TTC549 (cell line): ENCODE data around the gene CYSRT1.

Source experiments
- FAIRE-seq: peaks from 2 replicates; lab custom pipeline; 2012; peaks lifted over from hg19 to GRCh38; lab: Jason Lieb, UNC

CYSRT1 gene

DNA sequence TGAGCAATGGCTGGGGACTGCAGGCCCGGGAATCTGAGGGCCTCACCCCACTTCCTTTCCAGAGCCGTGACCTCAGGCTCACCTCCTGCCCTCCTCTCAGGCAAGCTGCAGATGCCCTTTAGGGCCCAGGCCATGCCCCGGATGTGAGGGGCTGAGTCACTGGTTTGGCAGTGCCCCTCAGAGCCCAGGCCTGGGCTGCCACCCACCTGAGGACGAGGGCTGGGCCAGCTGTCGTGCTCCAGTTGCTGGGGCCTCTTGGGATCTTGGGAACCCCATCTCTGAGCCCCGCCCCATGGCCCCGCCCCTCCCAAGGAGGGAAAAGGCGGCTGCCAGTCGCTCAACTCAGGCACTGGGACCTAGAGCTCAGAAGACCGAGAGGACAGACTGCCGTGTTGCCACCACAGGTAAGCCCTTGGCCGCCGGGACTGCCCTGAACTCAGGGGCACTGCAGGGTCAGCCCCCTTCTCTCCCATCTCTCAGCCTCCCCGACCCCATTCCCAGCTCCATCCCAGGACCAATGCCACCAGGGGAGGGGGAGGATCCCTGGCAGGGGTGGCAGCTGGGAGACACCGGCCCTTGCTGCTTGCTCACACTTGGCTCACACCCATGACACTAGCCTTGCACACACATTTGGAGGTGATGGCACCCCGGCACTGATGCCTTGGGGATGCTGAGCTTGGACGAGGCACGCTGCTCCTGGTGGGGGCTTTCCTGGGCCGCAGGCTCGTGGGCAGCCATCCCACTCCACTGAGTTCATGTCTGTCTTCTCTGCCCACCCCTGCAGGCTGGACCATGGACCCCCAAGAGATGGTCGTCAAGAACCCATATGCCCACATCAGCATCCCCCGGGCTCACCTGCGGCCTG is at the start of gene CYSRT1:
Gene CYSRT1, plus strand, starts transcription at position 345 of the 865 bp plus-strand sequence. Its CDS starts 448 bp downstream, at position 793.
- no peak for FAIRE-seq

DNA sequence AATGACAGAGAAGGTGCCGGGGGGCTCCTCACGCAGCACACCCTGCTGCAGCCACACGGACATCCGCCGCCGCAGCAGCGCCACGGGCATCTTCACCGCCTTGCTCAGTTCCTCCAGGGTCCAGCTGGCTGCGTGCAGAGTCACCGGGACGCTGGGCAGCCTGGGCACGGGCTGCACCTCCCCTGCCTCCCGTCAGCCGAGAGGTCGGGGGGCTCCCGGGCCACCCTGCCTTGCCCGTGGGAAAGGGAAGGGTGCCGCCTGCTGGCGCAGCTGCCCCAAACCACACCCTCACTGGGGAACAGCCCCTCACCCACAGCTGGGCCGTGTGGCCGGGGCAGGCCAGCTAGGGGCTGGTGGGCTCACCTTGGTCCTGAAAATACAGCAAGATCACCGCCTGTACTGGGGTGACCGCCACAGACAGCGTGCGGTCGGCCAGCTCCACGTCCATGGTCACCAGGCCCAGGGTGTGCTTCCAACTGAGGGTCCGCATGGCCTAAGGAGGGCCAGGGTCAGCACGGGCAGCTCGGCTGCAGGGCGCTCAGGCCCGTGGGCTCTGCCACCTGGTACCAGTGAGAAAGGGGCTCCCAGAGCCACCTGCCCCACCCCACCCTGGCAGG is 49.5 kb upstream of the CYSRT1 start:
- FAIRE-seq, result no peak

DNA sequence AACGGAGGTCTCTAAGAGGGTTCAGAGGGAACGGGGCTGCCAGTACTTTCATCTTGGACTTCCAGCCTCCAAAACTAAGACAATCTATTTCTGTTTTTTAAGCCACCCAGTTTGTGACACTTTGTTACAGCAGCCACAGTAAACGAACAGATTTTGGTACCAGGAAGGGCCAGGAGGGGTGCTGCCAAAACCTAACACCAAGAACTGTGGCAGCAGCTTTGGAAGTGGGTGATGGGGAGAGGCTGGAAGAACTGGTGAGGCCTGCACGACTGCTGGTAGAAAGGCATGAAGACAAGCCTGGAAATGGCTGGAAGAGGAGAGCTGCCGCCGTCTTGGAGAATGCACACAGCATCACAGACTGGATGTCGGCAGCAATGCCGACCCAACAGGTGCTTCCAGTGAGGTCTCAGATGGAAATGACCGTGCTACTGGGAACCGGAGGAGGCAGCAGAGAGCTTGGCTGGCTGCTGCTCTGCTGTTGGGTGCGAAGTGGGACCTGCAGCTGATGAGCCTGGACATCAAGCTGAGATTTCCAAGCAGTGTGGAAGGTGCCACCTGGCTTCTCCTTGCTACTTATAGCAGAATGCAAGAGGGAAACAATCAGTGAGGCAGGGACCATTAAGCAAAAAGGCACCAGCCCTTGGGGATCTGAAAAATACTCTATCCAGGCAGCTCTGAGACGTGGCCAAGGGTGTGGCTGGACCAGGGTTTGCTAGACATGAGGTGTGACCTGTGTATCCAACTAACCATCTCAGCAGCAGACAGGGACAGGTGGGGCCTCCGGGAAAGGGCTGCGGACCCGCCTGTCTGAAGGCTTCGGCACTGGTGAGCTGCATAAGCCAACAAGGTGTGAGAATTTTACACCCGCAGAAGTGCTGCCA is 48.4 kb upstream of the CYSRT1 start:
- no peak for FAIRE-seq

DNA sequence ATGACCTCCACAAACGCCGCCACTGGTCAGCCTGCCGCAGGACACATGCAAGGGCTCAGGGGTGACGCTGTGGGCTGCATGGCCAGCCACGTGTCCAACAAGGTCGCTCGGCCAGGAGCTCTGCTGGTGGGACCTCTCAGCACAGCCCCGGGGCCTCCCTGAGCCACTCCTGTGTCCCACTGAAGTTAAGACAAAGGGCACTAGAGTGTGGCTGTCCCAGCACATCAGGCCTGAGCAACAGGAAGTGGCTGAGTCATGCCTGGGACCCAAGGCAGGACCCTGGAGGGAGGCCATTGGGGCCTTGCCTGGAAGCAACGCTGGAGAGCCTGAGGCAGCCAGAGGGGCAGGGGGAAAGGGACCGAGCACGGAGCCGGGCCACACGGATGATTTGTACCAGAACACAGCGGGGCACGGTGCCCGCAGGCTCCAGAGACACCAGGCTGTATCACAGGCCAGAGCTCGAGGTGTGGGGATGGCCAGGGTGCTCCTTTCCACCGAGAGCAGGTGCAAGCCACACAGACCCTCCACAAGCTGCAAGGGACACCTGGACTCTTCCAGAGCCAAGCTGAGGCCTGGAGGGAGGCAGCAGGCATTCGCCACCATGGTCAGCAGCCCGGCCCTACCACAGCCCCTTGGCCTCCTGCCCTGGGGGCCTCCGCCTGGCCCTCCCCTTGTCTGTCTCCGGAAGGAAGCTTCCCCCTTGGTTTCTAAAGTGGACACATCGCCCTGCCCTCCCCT is 46.6 kb upstream of the CYSRT1 start:
- no peak for FAIRE-seq

DNA sequence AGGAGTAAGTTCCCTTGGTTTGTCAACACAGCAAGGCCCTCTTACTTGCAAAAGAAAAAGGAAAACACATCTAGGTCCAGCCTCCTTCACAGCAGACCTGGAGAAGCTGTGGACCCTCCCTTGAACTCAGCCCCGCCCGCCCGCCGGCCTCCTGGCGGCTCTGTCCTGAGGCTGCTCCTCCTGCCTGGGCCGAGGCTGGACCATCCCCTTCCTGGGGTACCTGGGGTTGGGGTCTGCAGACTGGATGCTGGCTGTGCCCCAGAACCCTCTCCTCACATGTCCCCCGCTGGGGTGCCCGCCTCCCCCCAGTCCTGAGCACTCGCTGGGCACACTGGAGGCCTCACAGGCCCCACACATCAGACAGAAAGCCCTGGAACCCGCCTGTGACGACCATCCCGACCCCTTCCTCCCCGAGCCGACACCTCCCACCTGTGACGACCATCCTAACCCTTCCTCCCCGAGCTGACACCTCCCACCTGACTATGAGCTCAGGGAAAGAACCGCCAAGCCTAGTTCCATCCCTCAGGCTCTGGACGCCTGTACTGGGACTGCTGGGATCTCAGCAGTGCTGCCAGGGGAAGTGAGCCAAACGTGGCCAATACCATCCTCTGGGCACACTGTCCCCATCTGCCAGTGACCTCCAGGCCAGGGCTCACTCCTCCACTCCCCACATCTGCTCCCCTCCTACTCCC is 45.9 kb upstream of the CYSRT1 start:
- no peak for FAIRE-seq

- no peak for FAIRE-seq
Observed at GRCh38 chr9:137179761-137180160, 45.2 kb upstream of the CYSRT1 start.

GRCh38 chr9:137180491-137180890 is 44.5 kb upstream of the CYSRT1 start:
- no peak for FAIRE-seq

- FAIRE-seq, result no peak
Observed at GRCh38 chr9:137181680-137182079, 43.3 kb upstream of the CYSRT1 start.

DNA sequence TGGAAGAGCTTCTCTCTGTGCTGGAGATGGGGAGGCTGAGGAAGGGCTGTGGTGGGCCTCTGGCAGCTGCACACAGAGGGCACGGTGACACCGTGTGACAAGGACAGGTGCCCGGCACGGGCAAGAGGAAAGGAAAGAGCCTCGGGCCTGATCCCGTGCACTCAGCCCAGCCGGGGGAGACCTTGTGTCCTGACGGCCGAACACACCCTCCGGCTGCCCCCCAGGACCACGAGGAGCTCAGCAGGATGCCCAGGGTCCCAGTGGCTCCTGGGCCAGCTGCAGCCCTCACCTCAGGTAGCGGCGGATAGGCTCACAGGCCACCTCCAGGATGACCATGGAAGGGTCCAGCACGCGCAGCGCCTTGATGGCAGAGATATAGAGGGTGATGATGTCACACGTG is 42.1 kb upstream of the CYSRT1 start:
- no peak for FAIRE-seq

DNA sequence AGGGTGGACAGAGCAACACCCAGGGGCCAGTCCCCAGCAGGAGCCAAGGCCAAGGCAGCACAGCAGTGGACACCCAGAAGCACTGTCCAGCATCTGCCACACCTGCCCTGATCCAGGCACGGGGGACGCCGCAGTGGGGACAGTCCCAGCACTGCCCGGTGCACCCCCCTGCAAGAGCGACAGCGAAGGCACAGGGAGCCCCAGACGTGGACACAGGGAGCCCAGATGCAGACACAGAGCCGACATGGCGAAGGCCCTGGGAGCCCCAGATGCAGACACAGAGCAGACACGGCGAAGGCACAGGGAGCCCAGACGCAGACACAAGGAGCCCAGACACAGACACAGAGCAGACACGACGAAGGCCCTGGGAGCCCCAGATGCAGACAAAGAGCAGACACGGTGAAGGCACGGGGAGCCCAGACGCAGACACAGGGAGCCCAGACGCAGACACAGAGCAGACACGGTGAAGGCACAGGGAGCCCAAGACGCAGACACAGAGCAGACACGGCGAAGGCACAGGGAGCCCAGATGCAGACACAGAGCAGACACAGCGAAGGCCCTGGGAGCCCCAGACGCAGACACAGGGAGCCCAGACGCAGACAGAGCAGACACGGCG is 40.9 kb upstream of the CYSRT1 start:
- FAIRE-seq, result no peak

DNA sequence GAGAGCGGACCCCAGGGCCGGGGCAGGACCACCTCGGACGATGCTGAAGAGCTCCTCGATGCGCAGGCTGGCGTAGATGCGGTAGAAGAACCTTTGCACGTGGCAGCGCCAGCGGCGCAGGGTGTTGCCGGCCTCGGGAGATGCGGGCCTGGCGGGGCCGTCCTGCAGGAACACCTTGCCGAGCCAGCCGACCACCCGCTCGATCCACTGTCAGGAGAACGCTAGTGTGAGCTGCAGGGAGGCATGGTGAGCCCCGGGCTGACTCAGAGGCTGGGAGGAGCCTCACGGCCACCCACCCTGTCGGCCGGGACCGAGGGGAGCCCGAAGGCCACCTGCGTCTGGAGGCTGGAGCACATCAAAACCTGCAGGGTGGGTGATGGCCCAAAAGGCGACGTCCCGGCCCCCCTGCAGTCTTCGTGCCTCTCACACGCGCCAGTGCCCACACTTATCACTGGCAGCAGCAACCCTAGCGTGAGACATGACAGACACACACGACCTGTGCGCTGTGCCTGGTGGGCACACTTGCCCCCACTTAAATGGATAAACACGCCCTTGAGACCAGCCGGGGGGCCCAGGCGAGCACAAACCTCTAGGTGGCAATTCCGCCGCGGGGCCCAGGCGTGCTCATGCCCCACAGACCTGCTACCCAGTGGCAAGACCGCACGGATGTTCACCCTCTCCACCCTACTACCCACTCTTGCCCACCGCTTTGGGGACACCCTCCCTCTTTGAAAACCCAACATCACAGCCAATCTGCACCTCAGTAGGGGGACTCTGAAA is 39.9 kb upstream of the CYSRT1 start:
- FAIRE-seq, result no peak

DNA sequence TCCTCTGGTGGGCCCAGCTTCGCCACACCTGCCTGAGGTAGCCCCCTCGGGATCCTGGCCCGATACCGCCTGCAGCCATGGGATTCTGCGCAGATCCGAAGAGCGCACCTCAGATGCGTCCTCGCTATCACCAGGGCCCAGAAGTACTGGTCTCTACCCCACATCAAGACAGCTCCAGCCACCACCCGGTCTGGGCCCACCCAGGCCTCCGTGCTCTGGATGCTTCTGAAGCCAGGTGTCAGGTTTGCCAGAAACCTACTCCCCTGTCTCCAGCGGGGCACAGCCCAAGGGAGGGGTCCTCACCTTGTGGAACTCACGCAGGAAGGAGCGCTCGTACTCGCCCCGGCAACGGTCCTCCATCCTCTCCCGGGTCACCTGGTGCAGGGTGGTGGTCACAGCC is 39.1 kb upstream of the CYSRT1 start:
- no peak for FAIRE-seq

DNA sequence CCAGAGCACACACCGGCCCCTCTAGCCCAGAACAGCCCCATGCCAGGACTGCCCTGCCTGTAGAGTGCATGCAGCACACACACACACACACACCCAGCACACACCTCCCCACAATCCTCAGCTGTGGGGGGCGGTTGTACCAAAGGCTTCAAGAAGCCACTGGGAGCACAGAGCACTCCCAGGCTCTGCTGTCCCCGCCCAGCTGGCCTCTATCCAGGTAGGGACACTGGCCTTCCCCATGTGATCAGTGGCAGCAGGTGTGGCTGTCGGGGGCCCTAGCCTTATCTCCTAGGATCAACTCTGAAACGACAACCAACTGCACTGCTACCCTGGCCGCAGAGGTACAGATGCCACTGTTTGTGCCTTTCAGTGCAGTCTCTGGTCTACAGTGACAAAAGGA is 38.6 kb upstream of the CYSRT1 start:
- FAIRE-seq, result no peak

DNA sequence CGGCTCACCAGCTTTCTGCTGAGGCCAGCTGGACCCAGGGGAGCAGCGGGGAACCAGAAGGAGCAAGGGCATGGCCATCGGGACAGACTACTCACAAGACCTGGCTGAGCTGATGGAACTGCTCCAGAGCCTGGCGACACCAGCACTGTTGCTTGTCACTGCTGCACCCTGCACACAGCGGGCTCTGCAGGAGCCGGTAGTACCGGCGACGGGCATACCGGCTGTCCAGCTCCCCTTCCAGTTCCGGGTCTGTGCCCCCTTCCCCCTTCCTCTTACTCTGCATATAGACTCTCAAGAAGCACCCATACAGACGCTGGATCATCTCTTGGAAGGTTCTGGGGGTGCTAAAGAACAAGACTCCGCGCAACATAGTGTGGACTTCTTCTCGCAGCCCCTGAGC is 37.6 kb upstream of the CYSRT1 start:
- FAIRE-seq, result no peak

GRCh38 chr9:137188086-137188489 is 36.9 kb upstream of the CYSRT1 start:
- FAIRE-seq, result no peak

- no peak for FAIRE-seq
Observed at GRCh38 chr9:137188490-137189296, 36.3 kb upstream of the CYSRT1 start, which contains the start of the genes ANAPC2 and SSNA1. Gene ANAPC2 (minus strand): TSS chr9:137188560. CDS start chr9:137188532, 28 bp downstream. Gene SSNA1 (plus strand): TSS chr9:137188676. CDS start chr9:137188727, 51 bp downstream.

DNA sequence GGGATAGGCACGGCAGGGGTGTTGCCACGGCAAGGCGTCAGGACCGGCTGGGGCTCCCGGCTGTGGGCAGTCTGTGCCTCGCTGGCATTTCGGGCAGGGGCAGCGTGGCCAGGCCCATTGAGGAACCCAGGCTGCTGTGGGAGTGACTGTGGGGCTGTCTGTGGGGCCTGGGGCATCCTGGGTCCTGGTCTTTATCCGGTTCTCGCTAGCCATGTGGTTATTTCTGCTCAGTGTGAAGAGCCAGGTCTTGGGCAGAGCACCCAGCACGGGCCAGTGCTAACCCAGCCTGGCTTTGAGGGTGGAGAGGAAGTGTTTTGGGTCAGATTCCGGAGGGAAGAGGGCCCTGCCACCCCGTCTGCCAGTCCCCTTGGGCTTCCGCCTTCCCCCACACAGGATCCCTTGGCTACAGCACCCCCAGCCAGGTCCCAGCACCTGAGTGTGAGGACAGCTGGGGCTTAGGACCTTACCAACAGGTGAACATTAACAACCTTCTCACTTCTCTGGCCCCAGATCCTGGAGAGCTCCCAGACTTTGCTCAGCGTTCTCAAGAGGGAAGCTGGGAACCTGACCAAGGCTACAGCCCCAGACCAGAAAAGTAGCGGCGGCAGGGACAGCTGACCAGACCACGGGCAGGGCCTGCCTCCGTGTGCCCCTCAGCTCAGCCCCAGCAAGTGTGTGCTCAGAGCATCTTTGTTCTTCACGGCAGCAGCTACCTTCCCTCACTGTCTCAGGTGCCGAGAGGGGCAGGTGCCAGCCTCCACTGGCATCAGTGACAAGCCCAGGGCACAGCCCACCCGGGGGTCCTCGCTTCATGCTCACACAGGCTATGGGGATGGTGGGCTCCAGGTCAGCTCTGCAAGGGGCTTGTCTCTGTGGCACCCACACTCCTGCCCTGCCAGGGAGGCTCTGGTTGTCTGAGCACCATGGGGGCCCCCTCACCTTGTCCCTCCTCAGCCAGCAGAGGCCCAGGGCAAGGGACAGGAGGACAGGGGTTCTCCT is 35.4 kb upstream of the CYSRT1 start:
- FAIRE-seq, result no peak

- no peak for FAIRE-seq
Observed at GRCh38 chr9:137190315-137190856, 34.6 kb upstream of the CYSRT1 start.
